ENCODE results near the gene NMT2.

NMT2 gene

DNA sequence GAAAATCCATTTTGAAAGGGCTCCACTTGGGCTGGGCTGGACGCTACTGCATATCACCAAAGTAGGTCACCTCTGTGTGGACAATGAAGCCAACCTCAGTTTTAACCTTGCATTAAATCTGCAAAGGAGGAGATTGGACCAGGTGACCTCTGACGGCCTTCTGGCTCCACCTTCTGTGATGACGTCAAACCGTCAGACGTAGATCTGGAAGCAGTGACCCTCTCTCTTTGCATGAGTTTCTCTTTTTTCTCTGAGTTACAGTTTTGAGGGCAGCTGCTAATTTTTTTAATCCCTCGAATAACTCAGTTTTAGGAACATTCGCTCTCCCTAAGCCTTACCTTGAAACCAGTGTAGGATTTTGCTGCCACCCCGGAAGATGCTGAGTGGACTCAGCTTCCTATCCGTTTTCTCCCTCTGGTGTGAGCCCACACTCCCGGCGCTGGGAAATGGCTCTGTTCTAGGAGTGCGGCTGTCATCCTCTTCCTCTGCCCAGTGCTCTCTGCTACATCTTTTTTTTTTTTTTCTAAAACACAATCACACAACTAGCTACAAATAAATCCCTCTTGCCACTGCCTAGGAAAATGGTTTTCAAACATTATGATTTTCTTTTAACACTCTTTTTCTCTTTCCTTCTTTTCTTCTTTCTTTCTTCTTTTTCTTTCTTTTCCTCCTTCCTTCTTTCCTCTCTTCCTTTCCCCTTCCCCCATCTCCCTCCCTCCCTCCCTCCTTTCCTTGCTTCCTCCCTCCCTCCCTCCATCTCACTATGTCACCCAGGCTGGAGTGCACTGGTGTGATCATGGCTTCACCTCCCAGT, 27.7 kb upstream of the NMT2 start:
- H3K27ac Mint-ChIP-seq, result peak overlapping the region; percentile 39
- H3K9me3 Mint-ChIP-seq, result no peaks in the 10 kb centered on the region
- no peaks in the 10 kb centered on the region for H3K36me3 Mint-ChIP-seq (ENCODE audit: low read depth)
- H3K4me3 Mint-ChIP-seq, result peak overlapping the region; percentile 32
- no peaks in the 10 kb centered on the region for H3K27me3 Mint-ChIP-seq
- ATAC-seq, result no peak
- DNase-seq, result no peak
- peaks cover 40% of the 10 kb centered on the region for H3K4me1 Mint-ChIP-seq

DNA sequence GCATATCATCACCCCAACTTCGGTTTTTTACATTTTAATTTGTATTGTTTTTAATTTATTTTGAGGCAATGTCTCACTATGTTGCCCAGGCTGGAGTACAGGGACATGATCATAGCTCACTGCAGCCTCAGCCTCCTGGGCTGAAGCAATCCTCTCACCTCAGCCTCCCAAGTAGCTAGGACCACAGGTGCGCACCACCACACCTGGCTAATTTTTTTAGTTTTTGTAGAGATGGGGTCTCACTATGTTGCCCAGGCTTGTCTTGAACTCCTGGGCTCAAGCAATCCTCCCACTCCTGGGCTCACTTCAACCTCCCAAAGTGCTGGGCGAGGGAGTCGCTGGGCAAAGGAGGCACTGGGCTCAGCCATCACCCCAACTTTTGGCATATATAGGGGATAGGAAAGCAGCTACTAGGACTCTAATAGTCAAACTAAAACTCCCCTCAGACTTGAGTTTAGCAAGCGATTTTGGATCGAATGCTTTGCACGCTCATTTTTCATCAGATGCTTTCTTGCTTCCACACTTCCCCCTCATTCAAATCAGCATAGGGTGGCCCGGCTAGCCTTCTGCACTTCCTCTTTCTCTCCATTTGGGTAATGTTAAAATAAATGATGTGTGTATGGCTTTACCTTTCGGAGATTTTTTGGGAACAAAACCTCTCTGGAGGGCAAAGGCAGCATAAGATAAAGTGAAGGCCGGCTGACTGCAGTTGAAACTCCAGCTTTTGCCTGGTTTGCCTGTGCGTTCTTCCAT, 20.8 kb upstream of the NMT2 start:
- Mint-ChIP-seq H3K27ac (peak overlapping the region; percentile 84), H3K36me3 (ENCODE audit: low read depth) (no peaks in the 10 kb centered on the region), H3K4me1 (peaks cover 43% of the 10 kb centered on the region), H3K27me3 (no peaks in the 10 kb centered on the region), H3K9me3 (no peaks in the 10 kb centered on the region), H3K4me3 (no peak overlapping the region)
- no peak for ATAC-seq
- no peak for DNase-seq

DNA sequence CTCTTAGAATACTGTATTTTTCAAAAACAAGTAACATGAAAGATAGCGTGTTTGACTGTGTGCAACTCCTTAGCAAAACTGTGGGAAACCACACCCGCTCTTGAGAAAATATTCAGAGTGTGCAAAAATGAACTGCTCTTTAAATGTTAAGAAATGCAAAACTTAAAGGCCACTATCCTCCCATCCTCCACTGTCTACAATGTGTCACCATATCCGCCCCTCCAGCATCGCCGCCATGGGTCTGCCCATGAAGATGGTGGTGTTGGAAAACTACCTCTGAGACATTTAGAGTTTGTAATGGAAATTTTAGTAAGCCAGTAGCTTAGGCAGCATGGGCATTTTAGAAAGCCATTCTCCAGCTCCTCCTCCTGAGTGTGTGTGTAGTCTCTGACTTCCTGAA, 20.1 kb upstream of the NMT2 start:
- ATAC-seq, result peak; percentile 96
- Mint-ChIP-seq H3K4me1 (peaks cover 42% of the 10 kb centered on the region), H3K27me3 (no peaks in the 10 kb centered on the region), H3K9me3 (no peaks in the 10 kb centered on the region), H3K4me3 (no peak overlapping the region), H3K36me3 (ENCODE audit: low read depth) (no peaks in the 10 kb centered on the region), H3K27ac (peak overlapping the region; percentile 84)
- peak; percentile 61 for DNase-seq

DNA sequence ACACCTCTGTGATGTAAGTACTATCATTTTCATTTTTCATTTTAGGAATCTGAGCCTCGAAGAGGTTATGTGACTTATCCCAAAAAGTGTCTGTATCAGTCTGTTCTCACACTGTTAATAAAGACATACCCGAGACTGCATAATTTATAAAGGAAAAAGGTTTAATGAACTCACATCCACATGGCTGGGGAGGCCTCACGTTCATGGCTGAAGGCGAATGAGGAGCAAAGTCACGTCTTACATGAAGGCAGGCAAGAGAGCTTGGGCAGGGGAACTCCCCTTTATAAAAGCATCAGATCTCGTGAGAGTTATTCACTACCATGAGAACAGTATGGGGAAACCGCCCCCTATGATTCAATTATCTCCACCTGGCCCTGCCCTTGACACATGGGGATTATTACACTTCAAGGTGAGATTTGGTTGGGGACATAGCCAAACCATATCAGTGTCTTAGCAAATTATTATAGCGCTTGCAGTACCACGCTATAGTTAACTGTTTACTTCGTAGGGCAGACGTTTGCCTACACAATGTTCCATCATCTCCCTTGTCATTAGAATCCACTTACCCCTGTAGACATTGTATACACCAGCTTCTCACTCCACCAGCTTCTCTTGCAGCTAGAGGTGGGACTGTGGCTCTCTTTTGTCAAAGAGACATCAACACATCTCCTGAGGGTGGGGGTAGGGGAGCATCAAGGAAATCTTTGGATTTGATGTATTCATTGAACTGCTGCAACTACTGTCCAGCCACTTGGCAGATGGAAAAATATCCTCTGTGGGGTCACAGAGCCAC, 15.4 kb upstream of the NMT2 start:
- Mint-ChIP-seq H3K27me3 (no peaks in the 10 kb centered on the region), H3K4me3 (no peak overlapping the region), H3K36me3 (ENCODE audit: low read depth) (no peaks in the 10 kb centered on the region), H3K4me1 (peaks cover 31% of the 10 kb centered on the region), H3K27ac (no peak overlapping the region), H3K9me3 (no peaks in the 10 kb centered on the region)
- DNase-seq (no peak), ATAC-seq (no peak)

DNA sequence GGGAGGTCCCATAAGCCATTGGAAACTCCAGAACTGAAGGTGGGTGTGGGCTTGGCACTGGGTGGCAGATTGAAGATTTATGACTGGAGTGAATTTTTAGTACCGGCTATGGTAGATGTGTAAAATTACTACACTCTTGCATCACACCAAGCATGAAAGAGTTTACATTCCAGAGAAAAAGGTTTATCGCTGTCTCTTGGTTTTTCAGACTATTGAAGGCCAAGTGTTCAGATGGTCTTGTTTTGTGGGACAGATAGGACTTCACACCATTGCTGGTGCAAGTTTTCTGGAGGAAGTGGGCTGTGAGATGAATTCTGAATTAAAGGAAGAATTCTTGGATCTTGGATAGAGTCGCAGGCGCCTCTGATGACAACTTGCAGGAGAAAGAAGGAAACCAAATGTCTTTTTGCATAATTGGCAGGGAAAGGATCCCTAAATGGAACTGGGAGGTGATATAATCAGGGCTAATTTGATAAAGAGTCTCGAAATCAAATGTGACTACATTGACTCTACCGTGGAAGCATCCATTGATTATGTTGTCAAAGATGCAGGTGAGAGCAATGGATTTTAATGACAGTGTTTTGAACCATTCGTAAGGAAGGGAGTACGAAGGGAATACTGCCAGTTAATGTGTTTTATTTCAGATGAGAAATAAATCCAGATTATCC, 14.2 kb upstream of the NMT2 start:
- Mint-ChIP-seq H3K4me3 (no peak overlapping the region), H3K4me1 (peaks cover 22% of the 10 kb centered on the region), H3K36me3 (ENCODE audit: low read depth) (no peaks in the 10 kb centered on the region), H3K27me3 (no peaks in the 10 kb centered on the region), H3K27ac (no peak overlapping the region), H3K9me3 (no peaks in the 10 kb centered on the region)
- DNase-seq, result no peak
- no peak for ATAC-seq

DNA sequence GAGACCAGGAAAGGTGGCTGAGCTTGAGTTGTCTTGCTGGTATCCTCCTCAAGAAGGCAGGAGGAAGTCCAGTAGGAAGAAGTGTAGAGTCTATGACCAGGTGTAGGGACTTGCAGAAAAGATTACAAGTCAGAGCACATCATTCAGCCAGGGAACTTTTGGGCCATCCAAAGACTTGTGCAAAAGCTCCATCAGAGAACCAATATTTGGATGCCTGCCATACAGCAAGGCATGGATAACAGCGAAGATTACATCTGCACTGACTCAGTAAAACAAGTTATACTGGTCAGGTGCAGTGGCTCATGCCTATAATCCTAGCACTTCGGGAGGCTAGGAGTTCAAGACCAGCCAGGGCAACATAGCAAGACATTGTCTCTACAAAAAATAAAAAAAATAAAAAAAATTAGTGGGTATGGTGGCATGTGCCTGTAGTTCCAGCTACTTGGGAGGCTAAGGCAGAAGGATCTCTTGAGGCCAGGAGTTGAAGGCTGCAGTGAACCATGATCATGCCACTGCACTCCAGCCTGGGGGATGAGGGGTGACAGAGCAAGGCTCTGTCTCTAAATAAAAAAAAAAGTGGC, 13.2 kb upstream of the NMT2 start:
- Mint-ChIP-seq H3K36me3 (ENCODE audit: low read depth) (no peaks in the 10 kb centered on the region), H3K27ac (no peak overlapping the region), H3K9me3 (no peaks in the 10 kb centered on the region), H3K4me3 (no peak overlapping the region), H3K27me3 (no peaks in the 10 kb centered on the region), H3K4me1 (peaks cover 17% of the 10 kb centered on the region)
- no peak for DNase-seq
- no peak for ATAC-seq

DNA sequence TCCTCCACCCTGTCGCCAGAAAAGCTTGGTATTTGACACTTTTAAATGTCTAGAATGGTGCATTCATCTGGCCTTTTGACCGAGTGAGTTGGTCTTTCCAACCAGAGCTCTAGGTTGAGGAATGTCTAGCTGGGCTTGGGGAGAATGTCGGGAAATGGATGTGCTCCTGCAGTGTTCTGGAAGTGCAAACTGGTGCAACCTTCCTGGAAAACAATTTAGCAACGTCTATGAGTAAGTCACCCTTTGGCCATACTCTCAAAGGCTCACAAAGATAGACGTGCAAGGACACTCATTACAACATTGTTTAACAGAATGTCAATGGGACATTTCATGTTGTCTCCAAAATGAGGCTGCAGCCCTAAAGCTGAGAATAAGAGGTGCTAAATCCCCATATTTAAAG, 12.2 kb upstream of the NMT2 start:
- H3K27me3 Mint-ChIP-seq, result no peaks in the 10 kb centered on the region

DNA sequence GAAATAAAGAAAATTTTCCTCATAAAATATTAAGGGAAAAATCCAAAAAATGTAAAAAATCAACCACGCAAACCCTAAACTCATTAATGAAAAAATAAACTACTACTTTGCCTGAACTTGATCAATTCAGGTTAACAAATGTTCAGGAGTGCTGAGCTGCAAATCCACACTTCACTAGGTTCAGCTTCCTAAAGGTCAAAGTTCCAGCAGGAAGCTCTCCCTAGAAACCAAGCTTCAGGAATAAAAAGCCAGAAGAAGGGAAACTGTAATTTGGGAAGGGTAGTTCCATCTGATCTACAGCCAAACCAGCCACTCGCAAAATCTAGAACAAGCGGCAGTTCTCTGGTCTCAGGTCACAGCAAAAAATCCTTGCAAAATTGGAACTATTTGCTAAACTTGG, 7.8 kb upstream of the NMT2 start:
- Mint-ChIP-seq H3K36me3 (ENCODE audit: low read depth) (no peaks in the 10 kb centered on the region), H3K4me1 (peaks cover 8% of the 10 kb centered on the region), H3K27me3 (no peaks in the 10 kb centered on the region), H3K9me3 (no peaks in the 10 kb centered on the region), H3K27ac (no peak overlapping the region), H3K4me3 (no peak overlapping the region)
- ATAC-seq, result no peak
- DNase-seq, result no peak

More for the DNA sequence above, 12.2 kb upstream of the NMT2 start:
- Mint-ChIP-seq H3K27ac (no peak overlapping the region), H3K9me3 (no peaks in the 10 kb centered on the region), H3K4me1 (peaks cover 8% of the 10 kb centered on the region), H3K4me3 (no peak overlapping the region), H3K36me3 (ENCODE audit: low read depth) (no peaks in the 10 kb centered on the region)
- ATAC-seq, result no peak
- DNase-seq, result no peak

DNA sequence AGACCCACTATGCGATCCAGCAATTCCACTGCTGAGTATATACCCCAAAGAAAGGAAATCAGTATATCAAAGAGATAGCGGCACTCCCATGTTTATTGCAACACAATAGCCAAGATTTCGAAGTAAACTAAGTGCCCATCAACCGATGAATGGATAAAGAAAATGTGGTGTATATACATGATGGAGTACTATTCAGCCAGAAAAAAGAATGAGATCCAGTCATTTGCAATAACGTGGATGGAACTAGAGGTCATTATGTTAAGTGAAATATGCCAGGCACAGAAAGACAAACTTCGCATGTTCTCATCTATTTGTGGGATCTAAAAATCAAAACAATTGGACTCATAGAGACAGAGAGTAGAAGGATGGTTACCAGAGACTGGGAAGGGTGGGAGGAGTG, 7.1 kb upstream of the NMT2 start:
- Mint-ChIP-seq H3K27ac (no peak overlapping the region), H3K4me3 (no peak overlapping the region), H3K36me3 (ENCODE audit: low read depth) (no peaks in the 10 kb centered on the region), H3K27me3 (no peaks in the 10 kb centered on the region), H3K4me1 (peaks cover 14% of the 10 kb centered on the region), H3K9me3 (no peaks in the 10 kb centered on the region)
- ATAC-seq, result no peak
- no peak for DNase-seq

DNA sequence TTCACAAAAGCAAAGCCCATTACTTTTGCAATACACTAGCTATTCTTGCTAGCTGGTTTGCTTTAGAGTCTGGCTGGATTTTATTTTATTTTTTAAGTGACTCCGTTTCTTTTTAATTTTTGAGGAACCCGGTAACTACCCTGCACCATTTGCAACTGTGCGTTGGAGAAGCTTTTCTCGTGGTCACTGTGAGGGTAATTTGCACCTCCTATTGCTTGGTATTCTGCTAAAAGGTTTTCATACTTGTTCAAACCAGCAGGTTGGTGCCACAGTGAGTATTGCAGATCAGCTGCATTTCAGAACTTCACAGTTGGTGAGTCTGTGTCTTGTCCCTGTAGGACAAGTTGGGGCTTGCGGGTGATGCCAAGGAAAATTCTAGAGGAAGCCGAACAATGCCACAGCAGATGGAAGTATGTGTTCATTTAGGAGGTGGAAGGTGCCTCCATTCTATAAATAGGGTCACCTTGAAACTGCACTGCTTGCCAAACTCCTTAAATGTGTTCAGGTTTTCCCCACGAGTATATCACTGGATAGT, 3.9 kb upstream of the NMT2 start:
- Mint-ChIP-seq H3K4me3 (no peak overlapping the region), H3K27me3 (no peaks in the 10 kb centered on the region), H3K9me3 (no peaks in the 10 kb centered on the region), H3K4me1 (peaks cover 34% of the 10 kb centered on the region), H3K27ac (no peak overlapping the region), H3K36me3 (ENCODE audit: low read depth) (peaks cover 1% of the 10 kb centered on the region)
- ATAC-seq, result no peak
- no peak for DNase-seq

DNA sequence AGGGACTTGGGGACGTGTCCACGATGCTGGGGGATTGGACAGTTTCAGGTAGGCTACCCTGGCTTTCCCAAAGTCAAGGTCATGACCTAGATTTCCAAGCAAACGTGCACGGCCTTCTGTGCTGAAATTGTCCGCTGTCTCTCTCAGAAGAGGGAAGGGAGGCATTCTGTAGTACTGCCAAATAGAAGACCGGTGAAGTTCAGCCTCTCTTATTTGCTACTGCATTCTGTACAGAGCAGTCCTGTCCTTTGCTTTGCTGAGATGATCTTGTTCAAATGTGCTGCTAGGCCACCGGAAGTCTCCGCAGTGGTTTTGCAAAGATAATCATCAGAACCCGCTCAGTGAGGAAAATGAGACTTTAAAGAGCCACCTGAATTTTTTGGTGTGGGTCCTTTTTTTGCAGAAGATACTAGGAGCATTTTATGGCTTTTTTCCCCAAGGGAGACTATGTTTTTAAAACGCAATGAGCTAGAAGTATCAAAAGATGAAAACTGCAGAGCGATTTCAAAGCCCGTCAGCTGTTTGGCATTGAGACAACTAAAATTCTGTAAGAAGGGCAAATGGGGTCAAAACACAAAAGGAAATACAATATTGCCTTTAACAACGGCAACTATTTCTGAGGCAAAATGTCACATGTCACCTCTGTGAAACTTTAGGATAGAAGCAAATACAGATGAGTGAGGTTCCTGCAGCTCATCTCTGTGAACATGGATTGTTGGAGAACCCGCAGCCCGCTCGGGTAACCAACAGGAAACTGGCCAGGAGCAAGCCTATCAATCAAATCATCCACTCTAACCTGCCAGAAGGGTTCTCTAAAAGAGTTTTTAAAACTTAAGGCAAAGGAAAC, 1.3 kb upstream of the NMT2 start:
- H3K4me1 Mint-ChIP-seq, result peaks cover 46% of the 10 kb centered on the region

DNA sequence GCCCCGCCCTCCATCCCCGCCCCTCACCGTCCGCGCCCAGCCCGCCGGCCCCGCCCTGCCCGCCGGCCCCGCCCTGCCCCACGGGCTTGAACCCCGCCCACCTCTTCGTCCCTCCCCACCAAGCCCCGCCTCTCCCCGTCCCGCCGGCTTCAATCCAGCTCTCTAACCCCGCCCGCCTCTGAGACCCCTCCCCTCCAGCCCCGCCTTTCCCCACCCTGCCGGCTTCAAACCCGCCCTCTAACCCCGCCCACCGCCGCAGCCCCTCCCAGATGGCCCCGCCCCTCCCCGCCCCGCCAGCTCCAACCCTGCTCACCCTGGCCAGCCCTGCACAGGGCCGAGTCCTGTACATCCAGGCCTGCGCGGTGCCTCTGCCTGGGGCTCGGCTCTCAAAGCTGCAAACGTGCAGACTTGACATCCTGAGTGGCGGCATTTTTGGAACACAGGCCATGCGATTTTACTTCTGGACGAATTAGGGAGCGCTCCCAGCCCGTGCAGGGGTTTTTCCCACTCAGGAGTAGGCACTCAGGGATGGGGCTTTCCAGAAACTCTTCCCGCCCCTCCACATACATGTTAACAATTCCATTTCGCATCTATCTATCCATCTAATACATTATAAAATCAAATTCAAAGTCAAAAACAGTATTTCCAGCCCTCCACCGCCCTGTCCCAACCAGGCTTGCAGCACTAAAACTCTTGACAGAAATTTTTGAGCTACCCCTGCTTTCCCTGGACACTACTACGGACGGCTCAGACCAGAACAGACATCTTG, 477 bp upstream of the NMT2 start:
- Mint-ChIP-seq H3K4me1 (peaks cover 48% of the 10 kb centered on the region), H3K27me3 (no peaks in the 10 kb centered on the region), H3K9me3 (no peaks in the 10 kb centered on the region), H3K36me3 (ENCODE audit: low read depth) (peaks cover 1% of the 10 kb centered on the region), H3K4me3 (peak overlapping the region; percentile 60), H3K27ac (peak overlapping the region; percentile 77)
- peak; percentile 69 for ATAC-seq
- peak; percentile 97 for DNase-seq

More for the DNA sequence above, 1.3 kb upstream of the NMT2 start:
- ATAC-seq (no peak), DNase-seq (peak; percentile 29)
- Mint-ChIP-seq H3K27ac (peak overlapping the region; percentile 77), H3K36me3 (ENCODE audit: low read depth) (peaks cover 1% of the 10 kb centered on the region), H3K9me3 (no peaks in the 10 kb centered on the region), H3K4me3 (peak overlapping the region; percentile 60), H3K27me3 (no peaks in the 10 kb centered on the region)
